GM23338 (cell line): ENCODE measurements around the gene ANKRD23. TPM values are rescaled to one million over a fixed set of nuclear protein-coding genes. Genes with fewer than 3 reads are reported as not detected.

Experiments used
- ATAC-seq: fragments of 200-7000 bp; cut with Tn5 transposase; 3 replicates; pipeline ENCODE4 v1.9.1; 2020
- DNase-seq: peaks from one replicate; pipeline ENCODE4 v3.0.0-alpha.2; 2015; ENCODE audit warnings: low spot score
- H2AFZ ChIP-seq: fragments of 200-600 bp; sonication (generic); 2 replicates; pipeline ENCODE4 v1.8.0; 2016; ENCODE audit warnings: antibody characterized with exemption, mild to moderate bottlenecking, moderate library complexity
- H3F3A ChIP-seq: fragments of 200-600 bp; sonication (generic); replicated peaks from 2 replicates; pipeline ENCODE4 v1.8.0; 2017; ENCODE audit warnings: antibody characterized with exemption, mixed run types, low read depth
- H3K27ac ChIP-seq: fragments of 200-600 bp; sonication (generic); 2 replicates; pipeline ENCODE4 v1.6.1; 2016; ENCODE audit warnings: low read depth
- H3K27me3 ChIP-seq: fragments of 200-600 bp; sonication (generic); 2 replicates; pipeline ENCODE4 v1.8.0; 2016; ENCODE audit warnings: mild to moderate bottlenecking, mixed run types, moderate library complexity; ENCODE audit not compliant: insufficient read depth
- H3K36me3 ChIP-seq: fragments of 200-600 bp; sonication (generic); 2 replicates; pipeline ENCODE4 v1.8.0; 2016; ENCODE audit warnings: mild to moderate bottlenecking; ENCODE audit not compliant: insufficient read depth
- H3K4me1 ChIP-seq: fragments of 200-600 bp; sonication (generic); 2 replicates; pipeline ENCODE4 v1.8.0; 2016; ENCODE audit warnings: mild to moderate bottlenecking, moderate library complexity; ENCODE audit not compliant: insufficient read depth
- H3K4me2 ChIP-seq: fragments of 200-600 bp; sonication (generic); 2 replicates; pipeline ENCODE4 v1.7.1; 2017; ENCODE audit warnings: mixed run types
- H3K4me3 ChIP-seq: fragments of 200-600 bp; sonication (generic); 2 replicates; pipeline ENCODE4 v1.6.1; 2016; ENCODE audit warnings: mixed run types
- H3K79me2 ChIP-seq: fragments of 200-600 bp; sonication (generic); replicated peaks from 2 replicates; pipeline ENCODE4 v1.8.0; 2017; ENCODE audit warnings: mild to moderate bottlenecking; ENCODE audit not compliant: insufficient read depth
- H3K9me2 ChIP-seq: fragments of 200-600 bp; sonication (generic); 2 replicates; pipeline ENCODE4 v1.8.0; 2017; ENCODE audit not compliant: insufficient read depth
- H4K20me1 ChIP-seq: fragments of 200-600 bp; sonication (generic); replicated peaks from 2 replicates; pipeline ENCODE4 v1.8.0; 2017; ENCODE audit warnings: mild to moderate bottlenecking; ENCODE audit not compliant: insufficient read depth
- H3K27ac Mint-ChIP-seq: 2 replicates; pipeline ENCODE4 v1.8.0; 2020; ENCODE audit warnings: inconsistent platforms, mild to moderate bottlenecking, moderate library complexity, mixed read lengths
- H3K27me3 Mint-ChIP-seq: 3 replicates; pipeline ENCODE4 v1.8.0; 2022; ENCODE audit warnings: low read depth, mild to moderate bottlenecking, moderate library complexity, mixed read lengths, inconsistent platforms; ENCODE audit not compliant: insufficient read depth, poor library complexity
- H3K36me3 Mint-ChIP-seq: 3 replicates; pipeline ENCODE4 v1.8.0; 2021; ENCODE audit warnings: low read depth, mild to moderate bottlenecking, inconsistent platforms, moderate library complexity, mixed read lengths
- H3K4me1 Mint-ChIP-seq: 3 replicates; pipeline ENCODE4 v1.8.0; 2020; ENCODE audit warnings: mild to moderate bottlenecking, inconsistent platforms, mixed read lengths
- H3K4me3 Mint-ChIP-seq: 3 replicates; pipeline ENCODE4 v1.8.0; 2021; ENCODE audit warnings: moderate library complexity, mild to moderate bottlenecking, inconsistent platforms, mixed read lengths
- H3K9me3 Mint-ChIP-seq: 3 replicates; pipeline ENCODE4 v1.8.0; 2020; ENCODE audit warnings: moderate library complexity, mild to moderate bottlenecking, inconsistent platforms, mixed read lengths
- EZH2phosphoT487 ChIP-seq: fragments of 200-600 bp; sonication (generic); IDR thresholded peaks from one replicate; pipeline ENCODE4 v1.8.1; 2018; ENCODE audit warnings: antibody characterized with exemption; ENCODE audit not compliant: unreplicated experiment
- JUNB ChIP-seq: IDR thresholded peaks from one replicate; pipeline ENCODE4 v1.6.1; 2016; ENCODE audit warnings: antibody characterized with exemption; ENCODE audit not compliant: unreplicated experiment
- NANOG ChIP-seq: IDR thresholded peaks from 2 replicates; pipeline ENCODE4 v1.6.1; 2016; ENCODE audit warnings: antibody characterized with exemption, borderline replicate concordance
- POLR2AphosphoS5 ChIP-seq: IDR thresholded peaks from 2 replicates; pipeline ENCODE4 v1.6.1; 2016; ENCODE audit warnings: antibody characterized with exemption, low read depth
- STAT1 ChIP-seq: IDR thresholded peaks from one replicate; pipeline ENCODE4 v1.6.1; 2016; ENCODE audit warnings: antibody characterized with exemption; ENCODE audit not compliant: unreplicated experiment
- ZNF331 ChIP-seq: fragments of 250-450 bp; sonication (Bioruptor Pico); IDR thresholded peaks from 2 replicates; pipeline ENCODE4 v1.5.0; 2020; ENCODE audit warnings: low read depth, mild to moderate bottlenecking, moderate library complexity
- polyA plus RNA-seq: library from polyadenylated mRNA; unstranded; fragments of >200 nt; fragmentation: Nextera tagmentation; extraction: Ambion mirVana; gene quantifications from 2 replicates; pipeline ENCODE4 v1.2.1, GENCODE V29; 2016
- total RNA-seq: library from RNA; depleted of rRNA; stranded (reverse); fragments of >200 nt; shearing (Covaris generic); gene quantifications from 2 replicates; pipeline ENCODE4 v1.2.3, GENCODE V29; 2014
- TF ChIP-seq, protein P1 (sequence below): IDR thresholded peaks from 2 replicates; pipeline ENCODE4 v1.6.1; 2016; ENCODE audit warnings: antibody characterized with exemption

Gene ANKRD23
- total and polyA plus RNA-seq, 2 experiments from 2014 or later = 4.0 to 5.0 TPM

- Mint-ChIP-seq H3K4me3 (no peak overlapping the region), H3K9me3 (no peaks in the 10 kb centered on the region; the same call in 2 of the 3 replicates), H3K36me3 (peaks cover 57% of the 10 kb centered on the region), H3K27ac (no peak overlapping the region), H3K27me3 (peaks cover 21% of the 10 kb centered on the region), H3K4me1 (peaks cover 26% of the 10 kb centered on the region)
- Histone ChIP-seq H3K4me2 (no peak overlapping the region), H3K27me3 (no peaks in the 10 kb centered on the region), H2AFZ (no peak overlapping the region), H3K79me2 (peaks cover 17% of the 10 kb centered on the region), H3F3A (peaks cover 17% of the 10 kb centered on the region), H3K4me1 (peaks cover 19% of the 10 kb centered on the region), H3K9me2 (no peaks in the 10 kb centered on the region), H3K36me3 (peaks cover 30% of the 10 kb centered on the region; the same call in 1 of the 2 replicates), H3K4me3 (no peak overlapping the region), H3K27ac (no peak overlapping the region), H4K20me1 (peaks cover 6% of the 10 kb centered on the region)
- DNase-seq (no peak), ATAC-seq (no peak)
- TF ChIP-seq ZNF331 = no peak
- TF ChIP-seq EZH2phosphoT487 = no peak
- no peak for TF ChIP-seq STAT1
- TF ChIP-seq, protein P1, sequence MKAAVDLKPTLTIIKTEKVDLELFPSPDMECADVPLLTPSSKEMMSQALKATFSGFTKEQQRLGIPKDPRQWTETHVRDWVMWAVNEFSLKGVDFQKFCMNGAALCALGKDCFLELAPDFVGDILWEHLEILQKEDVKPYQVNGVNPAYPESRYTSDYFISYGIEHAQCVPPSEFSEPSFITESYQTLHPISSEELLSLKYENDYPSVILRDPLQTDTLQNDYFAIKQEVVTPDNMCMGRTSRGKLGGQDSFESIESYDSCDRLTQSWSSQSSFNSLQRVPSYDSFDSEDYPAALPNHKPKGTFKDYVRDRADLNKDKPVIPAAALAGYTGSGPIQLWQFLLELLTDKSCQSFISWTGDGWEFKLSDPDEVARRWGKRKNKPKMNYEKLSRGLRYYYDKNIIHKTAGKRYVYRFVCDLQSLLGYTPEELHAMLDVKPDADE = no peak
These were observed 17.3 kb upstream of the ANKRD23 start for GRCh38 chr2:96861074-96861473.

DNA sequence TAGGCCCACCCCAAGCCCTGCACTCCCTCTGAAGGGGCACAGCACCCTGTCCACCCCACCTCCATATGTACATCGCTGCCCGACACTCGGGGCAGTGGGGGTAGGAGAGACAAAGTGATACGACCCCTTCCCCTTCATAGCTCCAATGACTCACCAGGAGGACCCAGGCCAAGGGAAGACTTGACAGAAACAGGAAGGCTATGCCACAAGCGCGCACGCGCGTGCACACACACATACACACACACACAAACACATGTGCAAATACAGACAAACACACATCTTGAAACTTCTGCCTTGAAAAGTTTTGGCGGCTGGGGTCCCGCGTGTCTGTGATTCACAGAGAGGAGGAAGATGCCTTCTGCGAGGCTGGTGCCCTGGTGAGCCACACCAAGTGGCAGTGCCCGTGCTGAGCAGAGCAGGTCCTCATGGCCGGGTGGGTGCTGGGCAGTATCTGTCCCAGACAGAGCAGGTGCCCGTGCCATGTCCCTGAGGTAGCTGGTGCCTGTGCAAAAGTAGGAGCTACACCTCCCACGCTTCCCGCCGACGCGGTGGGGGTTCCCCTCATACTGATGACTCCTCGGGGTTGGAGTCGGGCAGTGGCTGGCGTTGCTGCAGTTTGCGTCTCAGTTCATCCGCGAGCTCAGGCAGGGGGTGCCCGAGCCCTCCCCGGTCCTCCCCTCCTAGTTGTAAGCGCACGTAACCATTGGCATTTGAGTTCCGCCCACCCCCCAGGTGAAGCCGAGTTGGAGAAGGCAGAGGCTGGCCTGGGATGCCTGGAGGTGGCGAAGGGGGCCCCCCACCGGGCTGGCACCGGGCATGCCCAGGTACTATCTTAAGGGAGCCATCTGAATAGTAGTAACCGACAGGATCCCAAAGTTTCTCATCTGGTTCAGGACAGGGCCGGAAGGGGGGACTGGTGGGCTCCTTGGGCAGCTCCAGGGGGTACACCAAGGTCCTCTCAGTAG lies 16.5 kb upstream of the ANKRD23 start:
- no peak overlapping the region for H3K27ac Mint-ChIP-seq
- DNase-seq = no peak
- peaks cover 30% of the 10 kb centered on the region; the same call in 1 of the 2 replicates for H3K36me3 ChIP-seq
- no peak overlapping the region for H3K4me3 ChIP-seq
- H3K4me2 ChIP-seq = no peak overlapping the region
- no peaks in the 10 kb centered on the region for H3K27me3 ChIP-seq
- H3K27me3 Mint-ChIP-seq = peaks cover 21% of the 10 kb centered on the region
- no peak for ATAC-seq
- peaks cover 6% of the 10 kb centered on the region for H4K20me1 ChIP-seq
- no peak overlapping the region for H3K4me3 Mint-ChIP-seq
- H3K9me3 Mint-ChIP-seq = no peaks in the 10 kb centered on the region; the same call in 2 of the 3 replicates
- peaks cover 20% of the 10 kb centered on the region for H3K79me2 ChIP-seq
- H3K4me1 ChIP-seq = peaks cover 19% of the 10 kb centered on the region
- H3K27ac ChIP-seq = no peak overlapping the region
- no peak overlapping the region for H2AFZ ChIP-seq
- H3F3A ChIP-seq = peaks cover 17% of the 10 kb centered on the region
- H3K9me2 ChIP-seq = no peaks in the 10 kb centered on the region
- H3K36me3 Mint-ChIP-seq = peaks cover 51% of the 10 kb centered on the region
- peaks cover 21% of the 10 kb centered on the region for H3K4me1 Mint-ChIP-seq
- TF ChIP-seq EZH2phosphoT487 (no peak), POLR2AphosphoS5 (peak; percentile 15; the same call in 1 of the 2 replicates)

DNA sequence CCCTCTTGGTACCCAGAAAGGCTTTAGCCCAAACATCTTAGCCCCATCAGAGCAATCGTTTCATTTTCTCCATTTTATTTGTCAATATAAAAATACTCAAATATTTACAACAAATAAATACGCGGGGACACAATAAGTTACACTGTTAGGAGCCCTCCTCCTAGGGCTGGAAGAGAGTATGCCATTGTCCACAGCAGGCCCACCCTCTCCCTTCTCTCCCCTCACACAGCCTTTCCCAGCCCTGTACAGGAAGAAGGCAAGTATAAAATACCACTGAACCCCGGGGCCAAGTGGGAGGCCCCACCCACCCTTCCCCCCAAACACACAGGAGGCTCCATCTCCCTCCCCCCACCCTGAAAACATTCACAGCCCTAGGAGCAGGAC lies 15.9 kb upstream of the ANKRD23 start:
- peaks cover 21% of the 10 kb centered on the region for H3K27me3 Mint-ChIP-seq
- H3K4me1 ChIP-seq = peaks cover 19% of the 10 kb centered on the region
- H3K4me1 Mint-ChIP-seq = peaks cover 21% of the 10 kb centered on the region
- H3K4me2 ChIP-seq = peak overlapping the region; percentile 88; the same call in 1 of the 2 replicates
- H3K9me3 Mint-ChIP-seq = no peaks in the 10 kb centered on the region; the same call in 2 of the 3 replicates
- H3F3A ChIP-seq = peaks cover 17% of the 10 kb centered on the region
- peaks cover 27% of the 10 kb centered on the region for H3K79me2 ChIP-seq
- no peak overlapping the region for H2AFZ ChIP-seq
- no peaks in the 10 kb centered on the region for H3K27me3 ChIP-seq
- peaks cover 45% of the 10 kb centered on the region for H3K36me3 Mint-ChIP-seq
- no peak overlapping the region for H3K27ac Mint-ChIP-seq
- H3K4me3 Mint-ChIP-seq = peak overlapping the region; percentile 75; the same call in 2 of the 3 replicates
- peaks cover 23% of the 10 kb centered on the region; the same call in 1 of the 2 replicates for H3K36me3 ChIP-seq
- H4K20me1 ChIP-seq = peaks cover 6% of the 10 kb centered on the region
- no peaks in the 10 kb centered on the region for H3K9me2 ChIP-seq
- 0 out of 2 replicates have a peak overlapping the region, but pooled peaks have one; percentile 59 for H3K27ac ChIP-seq
- H3K4me3 ChIP-seq = no peak overlapping the region; the same call in 1 of the 2 replicates
- ATAC-seq (no peak), DNase-seq (no peak)
- no peak for TF ChIP-seq JUNB
- TF ChIP-seq EZH2phosphoT487 = no peak
- TF ChIP-seq NANOG = no peak
- no peak for TF ChIP-seq POLR2AphosphoS5
